HepG2 (cell line): Measurements from ENCODE around the gene CELSR2. TPM values are rescaled to one million over a fixed set of nuclear protein-coding genes. Genes with fewer than 3 reads are reported as not detected.

Experiments used
- CBX1 ChIP-seq: IDR thresholded peaks from one replicate; pipeline ENCODE4 v1.6.1; 2016; ENCODE audit warnings: antibody characterized with exemption, low read depth
- DNMT3B ChIP-seq: conservative IDR thresholded peaks from 2 replicates; pipeline ENCODE4 v1.6.1; 2016; ENCODE audit warnings: missing biosample characterization, control low read depth
- IKZF1 ChIP-seq: fragments of 450-650 bp; IDR thresholded peaks from 2 replicates; pipeline ENCODE4 v1.7.1; 2016
- JUN ChIP-seq: sonication (generic); formaldehyde crosslinking; IDR thresholded peaks from 2 replicates; pipeline ENCODE4 v1.4.0; 2020; ENCODE audit warnings: mild to moderate bottlenecking, missing genetic modification reagents
- KAT7 ChIP-seq: IDR thresholded peaks from 2 replicates; pipeline ENCODE4 v1.6.1; 2018; ENCODE audit warnings: borderline replicate concordance, missing compliant biosample characterization
- KLF13 ChIP-seq: sonication (generic); formaldehyde crosslinking; IDR thresholded peaks from 2 replicates; pipeline ENCODE4 v1.4.0; 2020; ENCODE audit warnings: mild to moderate bottlenecking, missing genetic modification reagents
- MBNL3 ChIP-seq: fragments of 250-450 bp; sonication (Bioruptor Pico); conservative IDR thresholded peaks from 2 replicates; pipeline ENCODE4 v1.8.0; 2022; ENCODE audit warnings: mild to moderate bottlenecking, inconsistent platforms
- MXI1 ChIP-seq: IDR thresholded peaks from 3 replicates; pipeline ENCODE4 v1.6.1; 2012; ENCODE audit warnings: low read depth, low read length, inconsistent platforms, borderline replicate concordance
- MYC ChIP-seq: sonication (generic); formaldehyde crosslinking; IDR thresholded peaks from 2 replicates; pipeline ENCODE4 v1.9.0; 2021; ENCODE audit warnings: missing genetic modification reagents, borderline replicate concordance
- NR0B2 ChIP-seq: sonication (generic); formaldehyde crosslinking; IDR thresholded peaks from 2 replicates; pipeline ENCODE4 v1.4.0; 2020; ENCODE audit warnings: mild to moderate bottlenecking, missing genetic modification reagents
- NR2F1 ChIP-seq, 2 experiments: fragments of 450-650 bp in 1 of 2; formaldehyde crosslinking in 1 of 2; IDR thresholded peaks; 2 replicates each; pipeline versions ENCODE4 v1.5.0 to v1.6.1; 2016 to 2020; ENCODE audit warnings: mild to moderate bottlenecking in 1 of 2, missing compliant biosample characterization in 1 of 2, missing genetic modification reagents in 1 of 2, moderate library complexity in 1 of 2
- PAWR ChIP-seq: sonication (generic); formaldehyde crosslinking; IDR thresholded peaks from 2 replicates; pipeline ENCODE4 v1.4.0; 2020; ENCODE audit warnings: missing genetic modification reagents, mild to moderate bottlenecking, borderline replicate concordance
- PHB2 ChIP-seq: fragments of 450-650 bp; IDR thresholded peaks from 2 replicates; pipeline ENCODE4 v1.6.1; 2018; ENCODE audit not compliant: partially characterized antibody
- POLR2AphosphoS2 ChIP-seq: IDR thresholded peaks from 2 replicates; pipeline ENCODE4 v1.6.1; 2011; ENCODE audit warnings: low read depth, low read length, improper control_type of control experiment
- TFE3 ChIP-seq: IDR thresholded peaks from 2 replicates; pipeline ENCODE4 v1.6.1; 2016
- ZBTB43 ChIP-seq: sonication (generic); formaldehyde crosslinking; conservative IDR thresholded peaks from 2 replicates; pipeline ENCODE4 v1.4.0; 2020; ENCODE audit warnings: missing genetic modification reagents
- ZFP90 ChIP-seq: sonication (generic); formaldehyde crosslinking; IDR thresholded peaks from 2 replicates; pipeline ENCODE4 v1.8.0; 2022; ENCODE audit warnings: missing genetic modification reagents, mild to moderate bottlenecking, inconsistent platforms, borderline replicate concordance
- ZNF281 ChIP-seq: sonication (generic); formaldehyde crosslinking; IDR thresholded peaks from 2 replicates; pipeline ENCODE4 v1.4.0; 2020; ENCODE audit warnings: missing genetic modification reagents, borderline replicate concordance
- ZNF577 ChIP-seq: sonication (generic); formaldehyde crosslinking; IDR thresholded peaks from 2 replicates; pipeline ENCODE4 v1.4.0; 2020; ENCODE audit warnings: mild to moderate bottlenecking, low read depth, missing genetic modification reagents, borderline replicate concordance
- ZNF607 ChIP-seq: sonication (generic); formaldehyde crosslinking; IDR thresholded peaks from 2 replicates; pipeline ENCODE4 v1.5.1; 2020; ENCODE audit warnings: missing genetic modification reagents, mild to moderate bottlenecking, borderline replicate concordance
- ZNF720 ChIP-seq: sonication (generic); formaldehyde crosslinking; IDR thresholded peaks from 2 replicates; pipeline ENCODE4 v1.4.0; 2020; ENCODE audit warnings: missing genetic modification reagents
- ZNF761 ChIP-seq: sonication (generic); formaldehyde crosslinking; conservative IDR thresholded peaks from 2 replicates; pipeline ENCODE4 v1.4.0; 2020; ENCODE audit warnings: mild to moderate bottlenecking, missing genetic modification reagents
- ZNF773 ChIP-seq: sonication (generic); formaldehyde crosslinking; IDR thresholded peaks from 2 replicates; pipeline ENCODE4 v1.4.0; 2020; ENCODE audit warnings: missing genetic modification reagents, borderline replicate concordance
- polyA plus RNA-seq, 8 experiments: library from polyadenylated mRNA; depleted of rRNA in 3 of 8; stranded (reverse) in 7 of 8; unstranded in 1 of 8; fragments of >200 nt; fragmentation: Illumina TruSeq in 4 of 8; extraction: Trizol in 4 of 8; gene quantifications; 2 replicates each; pipeline versions ENCODE4 v1.2.1 to v1.2.3, GENCODE V29; 2011 to 2016; ENCODE audit warnings: low read depth in 4 of 8, missing spikeins in 1 of 8, mixed read lengths in 1 of 8; ENCODE audit not compliant: insufficient read depth in 1 of 8
- total RNA-seq, 5 experiments: library from RNA; depleted of rRNA; stranded (reverse); fragments of >200 nt; fragmentation: Illumina TruSeq; extraction: Trizol; gene quantifications; 2 replicates each; pipeline ENCODE4 v1.2.3, GENCODE V29; 2016; ENCODE audit warnings: low read depth in 1 of 5

CELSR2 gene
- total and polyA plus RNA-seq, 2 of the 13 experiments (the other 11 are each of a cell fraction or from before 2014, with no cell fraction given), result 4.0 to 6.6 TPM

- TF ChIP-seq ZNF281 (CRISPR knock-in tag), result no peak; the same call in 1 of the 2 replicates
- peak; percentile 52; the same call in 1 of the 2 replicates for TF ChIP-seq MYC (CRISPR knock-in tag)
- no peak for TF ChIP-seq PHB2
- no peak for TF ChIP-seq DNMT3B (CRISPR knock-in tag)
- TF ChIP-seq ZNF607 (CRISPR knock-in tag), result peak; percentile 37; the same call in 1 of the 2 replicates
- TF ChIP-seq ZNF720 (CRISPR knock-in tag), result no peak
- TF ChIP-seq MBNL3, result no peak
- no peak for TF ChIP-seq IKZF1
- no peak for TF ChIP-seq KLF13 (CRISPR knock-in tag)
- TF ChIP-seq NR2F1 (CRISPR knock-in tag; IDR thresholded peaks at IDR 0.05), result no peak
- TF ChIP-seq POLR2AphosphoS2, result no peak
- TF ChIP-seq ZBTB43 (CRISPR knock-in tag), result no peak
- TF ChIP-seq PAWR (CRISPR knock-in tag), result no peak
- 0 out of 2 replicates have a peak, but pooled peaks have one; percentile 46 for TF ChIP-seq ZNF761 (CRISPR knock-in tag)
- TF ChIP-seq CBX1, result no peak
- TF ChIP-seq ZFP90 (CRISPR knock-in tag), result peak; percentile 67; the same call in 1 of the 2 replicates
- TF ChIP-seq ZNF577 (CRISPR knock-in tag), result no peak
- TF ChIP-seq TFE3 (CRISPR knock-in tag), result no peak
- no peak for TF ChIP-seq ZNF773 (CRISPR knock-in tag)
- TF ChIP-seq JUN (CRISPR knock-in tag), result no peak
- peak; percentile 76; the same call in 2 of the 3 replicates for TF ChIP-seq MXI1
- TF ChIP-seq KAT7 (CRISPR knock-in tag), result peak; percentile 26; the same call in 1 of the 2 replicates
- 0 out of 2 replicates have a peak, but pooled peaks have one; percentile 43 for TF ChIP-seq NR0B2 (CRISPR knock-in tag)
Measured at GRCh38 chr1:109213824-109214693, 35.3 kb upstream of the CELSR2 start, which contains the start of gene SARS1 (continued).
